Amygdala (tissue), 56 donors: ENCODE data around the gene SLAIN2.
"Not testable (repeated sequence)": the region's sequence is repeated elsewhere in the genome, so short reads cannot be mapped to it uniquely, and the experiment has no call there.

Source experiments
- DNase-seq, 56 donors: peaks; one replicate each; lab custom pipeline; 2025; lab: John Stamatoyannopoulos, UW

Gene SLAIN2

DNA sequence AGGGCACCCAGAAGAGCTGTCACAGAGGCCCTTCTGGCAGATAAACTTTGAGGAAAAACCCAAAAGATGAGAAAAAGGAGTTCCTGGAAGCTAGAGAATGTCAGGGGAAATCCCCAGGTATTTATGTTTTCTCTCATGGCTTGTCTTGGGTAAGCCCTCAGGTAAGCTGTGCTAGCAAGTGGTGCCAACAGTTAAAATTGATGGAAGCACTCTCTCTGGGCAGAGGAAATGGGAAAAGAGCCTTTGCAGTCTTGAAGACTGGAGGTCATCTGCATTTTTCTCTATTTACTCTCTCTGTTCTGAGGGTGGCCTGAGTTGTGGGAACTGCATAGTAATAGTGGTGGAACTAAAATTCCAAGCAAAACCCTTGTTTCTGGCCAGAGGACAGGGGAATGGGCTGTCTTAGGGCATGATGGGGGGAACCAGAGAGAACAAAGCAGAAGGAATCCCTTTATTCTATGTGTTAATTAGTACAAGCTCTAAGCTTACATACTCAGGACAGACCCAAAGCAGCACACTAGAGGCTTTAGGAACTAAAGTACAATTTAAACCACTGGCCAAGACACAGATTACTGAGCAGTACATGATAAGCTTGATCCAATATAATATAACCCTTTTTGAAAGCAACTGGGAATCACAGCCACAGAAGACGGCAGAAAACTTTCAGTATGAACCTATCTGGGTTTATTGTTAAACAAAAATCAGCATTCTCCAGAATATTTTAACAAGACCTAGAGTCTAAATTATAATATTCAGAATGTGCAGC, 88.6 kb downstream of the SLAIN2 start:
- no peak for DNase-seq

DNA sequence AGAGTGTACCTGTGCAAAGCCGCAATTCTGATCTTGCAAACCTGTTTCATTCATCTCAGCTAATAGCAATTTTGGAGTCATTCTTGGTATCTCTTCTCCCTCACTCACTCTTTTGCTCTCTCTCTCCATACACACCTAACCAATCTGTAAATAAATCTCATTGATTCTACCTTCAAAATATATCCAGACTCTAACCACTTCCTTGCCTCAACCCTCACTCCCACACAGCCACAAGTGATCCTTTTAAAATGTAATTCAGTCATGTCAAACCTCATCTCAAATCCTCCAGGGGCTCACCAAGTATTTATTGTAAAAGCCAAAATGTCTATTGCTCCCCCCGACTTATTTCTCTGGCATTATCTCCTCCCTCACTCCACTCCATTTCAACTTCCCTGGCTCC, 90.1 kb downstream of the SLAIN2 start:
- no peak for DNase-seq

DNA sequence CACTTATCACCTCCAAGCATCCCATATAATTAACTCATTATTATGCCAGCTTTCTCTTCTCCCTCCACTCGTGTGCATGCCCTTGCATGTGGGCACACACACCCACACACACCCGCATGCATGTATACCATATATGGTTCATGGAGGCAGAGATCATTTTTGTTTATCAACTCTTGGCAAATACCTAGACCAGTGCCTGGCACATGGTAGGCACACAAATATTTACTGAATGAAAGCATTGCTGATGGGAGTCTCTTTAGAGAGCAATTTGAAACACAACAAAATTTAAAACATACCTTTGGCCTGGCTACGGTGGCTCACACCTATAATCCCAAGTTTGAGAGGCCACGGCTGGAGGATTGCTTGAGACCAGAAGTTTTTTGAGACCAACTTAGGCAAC, 90.7 kb downstream of the SLAIN2 start:
- no peak for DNase-seq

DNA sequence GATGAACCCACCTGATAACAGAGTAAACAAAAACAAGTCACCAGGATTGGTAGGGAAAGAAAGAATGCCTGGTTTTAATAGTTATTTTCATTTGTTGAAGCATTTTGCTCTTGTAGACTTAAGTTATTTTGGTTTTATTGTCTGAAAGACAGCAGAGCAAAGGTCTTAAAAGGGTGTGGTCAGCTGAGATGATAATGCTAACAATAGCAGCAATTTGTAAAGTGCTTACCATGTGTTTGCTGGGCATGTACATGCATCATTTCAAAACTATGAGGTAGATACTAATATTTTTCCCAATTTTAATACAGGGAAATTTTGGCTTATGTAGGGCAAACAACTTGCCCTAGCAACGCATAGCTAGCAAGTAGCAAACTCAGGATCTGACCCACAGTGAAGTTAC, 95.0 kb downstream of the SLAIN2 start:
- DNase-seq, result no peak

DNA sequence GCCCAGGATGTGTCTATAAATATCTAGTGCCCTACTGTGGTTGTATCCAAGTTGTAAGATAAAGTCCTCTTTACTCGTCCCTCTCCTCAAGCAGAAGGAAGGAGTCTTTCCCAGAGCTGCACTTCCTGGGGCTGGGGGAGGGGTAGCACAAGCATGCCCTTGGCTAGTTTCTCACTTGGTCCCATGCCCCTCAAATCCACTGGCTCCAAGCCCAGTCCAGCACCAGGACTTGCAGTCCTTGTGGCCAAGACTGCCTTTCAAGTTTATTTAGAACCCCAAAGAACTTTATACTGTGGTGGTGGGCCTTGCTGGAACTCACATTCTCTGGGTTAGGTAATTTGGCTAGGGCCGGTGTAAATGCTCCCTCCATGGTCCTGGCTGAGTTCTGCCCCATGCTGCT, 98.7 kb downstream of the SLAIN2 start:
- peak in 40 of 56 donors; percentile 1 to 69 (median 19) for DNase-seq

DNA sequence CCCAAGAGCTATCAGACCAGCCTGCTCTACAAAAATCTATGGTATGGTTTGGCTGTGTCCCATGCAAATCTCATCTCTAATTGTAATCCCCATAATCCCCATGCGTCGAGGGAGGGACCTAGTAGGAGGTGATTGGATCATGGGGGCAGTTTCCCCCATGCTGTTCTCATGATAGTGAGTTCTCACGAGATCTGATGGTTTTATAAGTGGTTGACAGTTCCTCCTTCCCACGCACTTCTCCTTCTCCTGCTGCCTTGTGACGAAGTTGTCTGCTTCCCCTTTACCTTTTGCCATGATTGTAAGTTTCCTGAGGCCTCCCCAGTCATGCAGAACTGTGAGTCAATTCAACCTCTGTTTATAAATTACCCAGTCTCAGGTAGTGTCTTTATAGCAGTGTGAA, 99.6 kb downstream of the SLAIN2 start:
- not testable (repeated sequence) for DNase-seq

DNA sequence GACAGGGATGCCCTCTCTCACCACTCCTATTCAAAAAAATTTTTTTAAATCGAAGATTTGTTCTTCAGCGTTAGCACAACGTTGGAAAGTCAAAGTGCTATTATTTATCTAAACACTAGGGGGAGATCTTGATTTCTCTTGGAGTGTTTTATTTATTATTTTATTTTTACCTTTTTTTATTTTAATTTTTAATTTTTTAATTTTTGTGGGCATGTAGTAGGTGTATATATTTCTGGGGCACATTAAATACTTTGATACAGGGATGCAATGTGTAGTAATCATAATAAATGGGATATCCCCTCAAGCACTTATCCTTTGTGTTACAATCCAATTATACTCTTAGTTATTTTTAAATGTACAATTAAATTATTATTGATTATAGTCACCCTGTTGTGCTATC, 104.4 kb downstream of the SLAIN2 start:
- DNase-seq, result no peak

DNA sequence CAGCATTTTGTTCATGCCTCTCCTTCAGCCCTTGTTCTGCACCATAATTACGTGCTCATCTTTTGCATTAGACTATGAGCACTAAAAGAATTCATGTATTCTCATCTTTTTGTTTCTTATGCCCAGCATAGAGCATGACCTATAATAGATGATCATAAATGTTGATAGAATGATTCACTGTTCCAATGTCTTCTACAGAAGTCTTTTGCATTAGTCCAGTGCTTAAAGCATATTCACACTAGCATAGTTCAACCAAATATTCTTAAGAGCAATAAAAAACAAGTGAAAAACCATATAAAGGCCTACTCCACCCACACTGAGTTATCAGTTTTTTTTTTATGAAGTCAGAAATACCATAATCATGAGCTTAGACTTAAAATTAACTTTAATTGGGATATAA, 105.3 kb downstream of the SLAIN2 start:
- no peak for DNase-seq

DNA sequence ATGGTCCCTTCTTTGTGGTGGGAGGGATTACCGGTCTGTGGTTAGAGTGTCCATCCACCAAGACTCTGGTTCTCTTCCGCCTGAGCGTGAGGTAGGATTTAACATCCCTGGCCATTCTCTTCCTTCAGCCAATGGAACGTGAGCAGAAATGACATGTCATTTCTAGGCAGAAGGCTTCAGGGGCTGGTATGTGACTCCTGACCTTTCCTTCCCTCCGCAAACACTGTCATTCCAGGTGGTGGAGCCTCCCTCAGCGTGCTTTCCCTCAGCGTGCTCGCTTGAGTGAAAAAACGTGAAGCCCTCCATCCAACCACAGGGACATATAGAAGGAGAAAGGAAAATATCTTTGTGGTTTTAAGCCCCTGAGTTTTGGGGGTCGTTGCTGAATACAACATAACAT, 107.8 kb downstream of the SLAIN2 start:
- DNase-seq, result no peak

DNA sequence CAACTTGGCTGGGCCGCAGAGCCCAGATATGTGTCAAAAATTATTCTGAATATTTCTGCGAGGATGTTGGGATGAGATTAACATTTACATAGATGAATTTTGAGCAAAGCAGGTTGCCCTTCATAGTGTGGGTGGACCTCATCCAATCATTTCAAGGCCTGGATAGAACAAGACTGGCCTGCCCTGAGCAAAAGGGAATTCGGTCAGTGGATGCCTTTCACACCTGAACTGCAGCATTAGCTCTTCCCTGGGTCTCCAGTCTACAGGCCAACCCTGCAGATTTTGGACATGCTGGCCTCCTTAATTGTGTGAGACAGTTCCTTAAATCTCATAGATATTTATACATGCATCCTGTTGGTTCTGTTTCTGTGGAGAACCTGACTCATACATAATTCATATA, 109.4 kb downstream of the SLAIN2 start:
- DNase-seq, result no peak

DNA sequence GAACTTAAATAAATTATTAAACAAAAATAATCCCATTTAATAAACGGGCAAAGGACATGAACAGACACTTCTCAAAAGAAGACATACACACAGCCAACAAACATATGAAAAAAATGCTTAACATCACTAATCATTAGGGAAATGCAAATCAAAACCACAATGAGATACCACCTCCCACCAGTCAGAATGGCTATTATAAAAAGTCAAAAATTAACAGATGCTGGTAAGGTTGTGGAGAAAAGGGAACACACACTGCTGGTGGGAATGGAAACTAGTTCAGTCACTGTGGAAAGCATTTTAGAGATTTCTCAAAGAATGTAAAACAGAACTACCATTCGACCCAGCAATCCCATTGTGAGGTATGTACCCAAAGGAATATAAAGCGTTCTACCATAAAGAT, 110.3 kb downstream of the SLAIN2 start:
- not testable (repeated sequence) for DNase-seq

DNA sequence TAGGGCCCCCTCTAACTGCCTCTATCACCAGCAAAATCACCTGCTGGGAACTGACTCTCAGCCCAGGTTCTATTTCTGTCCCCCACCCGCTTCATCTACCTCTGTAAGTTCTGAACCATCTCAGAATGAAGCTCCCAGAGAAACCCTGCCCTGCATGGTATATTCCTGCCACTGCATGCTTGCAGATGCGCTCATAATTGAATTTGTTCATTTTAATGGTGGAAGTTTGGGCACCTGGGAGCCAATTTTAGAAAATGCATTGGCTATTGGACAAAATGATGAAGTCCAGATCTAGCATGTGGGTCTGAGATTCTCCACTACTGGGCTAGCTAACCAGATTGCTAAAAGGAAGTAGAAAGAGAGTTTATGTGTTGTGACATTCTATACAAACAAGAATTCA, 113.3 kb downstream of the SLAIN2 start:
- no peak for DNase-seq

DNA sequence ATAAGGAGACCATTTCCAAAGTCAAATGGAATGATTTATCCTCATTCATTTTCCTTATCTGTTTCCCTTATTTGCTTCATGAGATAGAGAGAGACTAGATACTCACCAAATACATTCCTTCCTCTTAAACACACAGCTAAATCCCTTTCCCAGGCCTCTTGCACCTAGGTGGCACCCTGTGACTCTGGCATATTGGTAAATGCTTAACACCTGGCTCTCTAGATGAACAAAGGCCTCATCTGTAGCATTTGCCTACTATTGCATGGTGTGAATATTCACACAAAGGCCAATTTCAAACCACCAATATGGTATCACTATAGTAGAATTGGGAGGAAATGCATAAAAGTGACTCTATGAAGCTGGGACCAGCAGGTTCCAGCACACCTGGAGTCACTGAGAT, 119.7 kb downstream of the SLAIN2 start:
- no peak for DNase-seq

DNA sequence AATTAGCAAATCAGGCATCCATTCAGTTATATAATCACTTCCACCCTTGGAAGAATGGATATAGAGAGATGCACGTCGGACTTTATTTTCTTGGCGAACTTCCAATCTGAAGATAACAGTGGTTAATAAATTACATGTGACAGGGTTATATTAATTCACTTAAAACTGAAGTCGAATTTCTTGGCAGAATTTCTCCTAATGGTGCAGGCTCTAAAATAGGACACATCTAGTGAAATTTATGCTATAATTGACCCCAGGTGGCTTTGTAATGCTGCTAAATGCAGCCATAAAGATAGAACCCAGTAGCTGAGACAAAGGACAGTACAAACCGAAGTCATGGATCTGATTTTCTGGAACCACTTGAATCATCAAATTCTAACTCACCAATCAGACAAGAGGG, 121.0 kb downstream of the SLAIN2 start:
- no peak for DNase-seq

DNA sequence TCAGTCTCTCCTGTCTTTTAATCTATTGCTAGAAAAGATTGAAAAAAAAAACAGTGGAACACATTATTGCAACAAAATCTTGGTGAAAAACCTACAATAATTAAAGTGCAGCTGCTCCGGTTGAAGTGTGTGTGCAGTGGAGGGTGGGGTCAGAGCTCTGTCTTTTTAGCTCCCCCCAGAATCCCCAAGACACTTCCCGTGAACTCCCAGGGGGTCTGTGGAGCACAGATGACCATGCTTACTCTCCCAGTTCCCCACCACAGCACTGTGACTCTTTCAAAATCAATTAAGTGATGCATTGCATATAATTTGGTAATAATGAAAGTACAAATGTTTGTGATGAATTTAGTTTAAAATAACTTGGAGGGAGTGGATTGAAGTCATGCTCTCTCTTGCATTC, 126.1 kb downstream of the SLAIN2 start:
- no peak for DNase-seq

DNA sequence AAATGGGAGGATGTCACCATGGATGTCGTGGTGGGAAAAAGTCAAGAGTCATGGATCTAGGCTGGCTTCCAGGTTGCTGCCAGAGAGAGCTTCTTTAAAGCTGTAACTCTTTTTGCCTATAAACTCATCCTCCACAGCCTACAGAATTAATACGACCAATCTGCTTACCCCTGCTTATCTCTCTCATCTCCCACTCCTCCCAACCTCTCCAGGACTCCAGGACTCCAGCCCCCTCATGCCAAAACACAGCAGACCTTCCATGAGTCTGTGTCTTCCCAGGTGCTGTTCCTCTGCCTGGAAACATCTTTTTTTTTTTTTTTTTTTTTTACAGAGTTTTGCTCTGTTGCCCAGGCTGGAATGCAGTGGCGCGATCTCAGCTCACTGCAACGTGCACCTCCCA, 126.6 kb downstream of the SLAIN2 start:
- DNase-seq, result no peak

DNA sequence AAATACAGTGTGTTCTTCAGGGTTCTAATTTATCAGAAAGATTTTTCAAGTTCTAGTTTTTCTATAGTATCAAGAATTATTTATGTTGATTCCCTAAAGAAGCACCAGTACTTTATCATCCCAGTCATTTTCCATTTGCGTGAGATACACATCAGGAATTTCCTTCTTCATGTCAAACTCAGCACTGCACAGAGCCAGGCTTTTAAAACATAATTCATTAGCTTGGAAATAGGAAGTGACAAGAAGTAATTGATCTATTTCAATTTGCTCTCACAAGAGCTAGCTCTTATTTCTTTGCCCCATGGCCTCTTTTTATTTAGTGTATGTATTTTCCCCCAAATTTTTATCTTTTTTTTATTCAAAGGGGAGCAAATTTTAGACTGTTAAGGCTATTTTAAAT, 128.8 kb downstream of the SLAIN2 start:
- DNase-seq, result no peak

DNA sequence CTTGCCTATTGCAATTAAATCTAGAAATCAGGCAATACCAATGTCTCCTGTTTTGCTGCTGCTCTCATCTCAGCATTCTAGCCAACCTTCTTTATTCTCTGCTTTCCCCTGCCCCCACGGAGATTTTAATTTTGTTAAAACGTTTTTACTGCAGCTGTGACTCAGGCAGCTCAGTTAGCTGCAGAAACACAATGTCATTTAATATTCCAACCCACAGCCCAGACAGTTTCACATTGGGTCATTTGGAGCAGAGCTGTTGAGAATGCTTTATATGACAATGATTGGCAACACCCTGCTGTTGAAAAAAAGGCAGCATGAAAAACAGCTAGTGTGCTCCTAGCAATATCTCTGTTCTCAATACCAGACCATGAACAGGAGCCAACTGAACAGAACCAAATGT, 129.2 kb downstream of the SLAIN2 start:
- DNase-seq, result peak in 10 of 56 donors; percentile 6 to 45 (median 18)

DNA sequence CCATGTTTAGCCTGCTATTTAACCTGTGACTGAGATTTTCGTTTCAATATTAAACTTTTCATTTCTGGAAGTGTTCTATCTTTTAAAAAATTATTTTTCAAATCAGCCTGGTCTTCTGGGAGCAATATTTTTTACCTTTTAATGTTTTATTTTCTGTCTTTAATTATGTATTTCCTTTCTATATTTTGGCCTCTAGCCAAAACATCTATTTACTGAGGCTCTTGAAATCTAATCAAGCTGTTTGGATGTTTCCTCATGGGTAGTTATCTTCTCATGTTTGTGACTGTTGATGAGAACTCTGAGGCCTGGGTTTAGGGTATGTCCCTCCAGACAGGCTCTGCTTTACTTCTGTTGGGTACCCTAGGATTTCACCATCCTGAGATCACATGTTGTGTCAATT, 131.5 kb downstream of the SLAIN2 start:
- no peak for DNase-seq

DNA sequence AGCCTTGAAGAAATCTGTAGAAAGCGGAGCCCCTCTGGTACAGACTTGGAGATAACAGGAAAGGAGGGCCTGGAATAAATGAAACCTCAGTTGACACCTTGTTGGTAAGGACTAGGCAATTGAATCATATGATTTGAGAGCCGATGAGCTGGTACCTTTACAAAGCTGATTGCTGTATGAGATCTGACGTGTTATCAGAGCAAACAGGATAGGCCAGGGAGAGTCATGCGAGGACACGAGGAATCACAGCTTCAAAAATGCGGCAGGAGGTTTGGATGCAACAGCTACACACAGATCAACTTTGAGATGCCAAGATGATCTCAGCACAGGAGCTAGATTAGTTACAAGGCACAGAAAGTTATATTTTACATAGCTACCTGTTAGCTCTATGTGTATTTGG, 134.4 kb downstream of the SLAIN2 start:
- DNase-seq, result no peak
